ENCODE measurements around the gene RBFOX2. TPM values are rescaled to one million over a fixed set of nuclear protein-coding genes. Genes with fewer than 3 reads are reported as not detected.

Gene RBFOX2, protein sequence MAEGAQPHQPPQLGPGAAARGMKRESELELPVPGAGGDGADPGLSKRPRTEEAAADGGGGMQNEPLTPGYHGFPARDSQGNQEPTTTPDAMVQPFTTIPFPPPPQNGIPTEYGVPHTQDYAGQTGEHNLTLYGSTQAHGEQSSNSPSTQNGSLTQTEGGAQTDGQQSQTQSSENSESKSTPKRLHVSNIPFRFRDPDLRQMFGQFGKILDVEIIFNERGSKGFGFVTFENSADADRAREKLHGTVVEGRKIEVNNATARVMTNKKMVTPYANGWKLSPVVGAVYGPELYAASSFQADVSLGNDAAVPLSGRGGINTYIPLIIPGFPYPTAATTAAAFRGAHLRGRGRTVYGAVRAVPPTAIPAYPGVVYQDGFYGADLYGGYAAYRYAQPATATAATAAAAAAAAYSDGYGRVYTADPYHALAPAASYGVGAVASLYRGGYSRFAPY
- 126 and 156 TPM in 2 replicates for total RNA-seq

GRCh38 chr22:36028646-36029405, at the start of gene RBFOX2:
Gene RBFOX2 (minus strand): TSS chr22:36028824. CDS start chr22:36028425, 399 bp downstream.

GRCh38 chr22:35717572-35717971, 311.1 kb downstream of the RBFOX2 start, which contains the start of gene APOL5:
Gene APOL5 (plus strand): TSS chr22:35717872. CDS start chr22:35717872, 0 bp downstream.

Other genes starting within 250 kb of the RBFOX2 start
- gene APOL3, start 131.9 kb upstream of the RBFOX2 start, total RNA-seq, result 14.1 and 29.0 TPM in 2 replicates
- 0.20 and 1.8 TPM in 2 replicates for gene APOL4, start 173.0 kb upstream of the RBFOX2 start, total RNA-seq
- gene APOL2, start 210.7 kb upstream of the RBFOX2 start, total RNA-seq, result 19.0 and 26.8 TPM in 2 replicates
- gene APOL1, start 224.3 kb upstream of the RBFOX2 start, total RNA-seq, result 3.1 and 10.3 TPM in 2 replicates